Pons (tissue), 1 donor: ENCODE measurements around the gene TVP23C.
"Not testable (repeated sequence)": the region's sequence is repeated elsewhere in the genome, so short reads cannot be mapped to it uniquely, and the experiment has no call there.

Source experiments
- DNase-seq: peaks from one replicate; pipeline ENCODE4 v3.0.0-alpha.2; 2016; ENCODE audit warnings: low spot score

Gene TVP23C

GRCh38 chr17:15526292-15527218 lies 36.7 kb downstream of the TVP23C start:
- peak; percentile 92 for DNase-seq

GRCh38 chr17:15524990-15525985 lies 38.0 kb downstream of the TVP23C start:
- not testable (repeated sequence) for DNase-seq

DNA sequence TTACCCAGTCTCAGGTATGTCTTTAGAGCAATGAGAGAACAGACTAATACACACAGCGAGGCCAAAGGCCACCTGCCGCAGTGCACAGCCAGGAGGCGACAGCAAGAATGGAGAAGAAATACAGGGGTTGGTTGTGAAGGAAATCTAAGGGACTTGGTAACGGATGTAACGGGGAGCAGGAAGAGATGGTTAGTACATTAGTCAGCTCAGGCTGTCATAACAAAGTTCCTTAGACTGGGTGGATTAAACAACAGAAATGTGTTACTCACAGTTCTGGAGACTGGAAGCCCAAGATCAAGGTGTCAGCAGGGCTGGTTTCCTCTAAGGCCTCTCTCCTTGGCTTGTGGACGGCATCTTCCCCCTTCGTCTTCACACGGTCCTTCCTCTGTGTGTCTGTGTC lies 47.1 kb downstream of the TVP23C start:
- DNase-seq = no peak

DNA sequence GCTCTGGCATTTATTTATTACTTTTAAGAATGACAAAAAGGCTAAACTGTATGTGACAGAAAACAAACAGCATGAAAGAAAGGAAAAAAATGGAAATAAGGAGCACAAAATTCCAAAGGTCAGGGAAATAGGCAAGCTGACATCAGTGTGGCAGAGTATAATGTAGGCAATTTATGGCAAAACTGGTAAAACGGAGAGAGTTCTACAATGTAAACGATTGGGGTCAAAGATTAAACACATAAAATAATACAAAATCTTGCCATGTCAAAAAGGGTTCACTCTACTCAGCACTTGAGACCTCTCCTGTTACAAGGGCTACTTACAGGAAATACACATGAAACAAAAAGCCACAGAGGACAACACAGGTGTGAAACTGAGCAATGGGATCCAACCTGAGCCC lies 48.8 kb downstream of the TVP23C start:
- DNase-seq = no peak

DNA sequence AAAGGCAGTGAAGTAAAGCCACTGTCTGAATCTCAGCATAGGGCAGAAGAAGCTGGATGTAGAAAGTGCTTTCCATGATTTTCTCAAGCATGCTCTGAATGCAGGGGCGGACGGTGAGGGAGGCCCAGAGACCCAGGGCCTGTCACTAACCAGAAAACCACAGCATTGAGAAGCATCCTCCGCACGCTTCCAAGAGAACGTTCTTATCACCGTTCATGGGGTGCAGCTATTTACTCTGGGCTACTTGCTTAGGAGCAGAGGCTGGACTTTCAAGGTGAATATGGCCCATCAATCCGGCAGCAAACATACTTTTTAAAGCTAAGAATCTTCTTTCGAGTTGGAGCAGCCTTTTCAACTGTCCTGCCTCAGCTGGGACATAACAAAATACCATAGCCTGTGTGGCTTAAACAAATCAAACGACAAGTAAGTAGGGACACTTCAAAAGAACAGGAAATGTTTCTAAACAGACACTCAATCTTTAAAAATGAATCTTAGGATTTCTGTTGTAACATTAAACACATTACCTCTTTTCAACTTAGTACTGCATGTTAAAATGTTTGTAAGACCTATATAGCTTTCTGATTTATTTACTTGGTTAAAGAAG lies 49.3 kb downstream of the TVP23C start:
- no peak for DNase-seq

DNA sequence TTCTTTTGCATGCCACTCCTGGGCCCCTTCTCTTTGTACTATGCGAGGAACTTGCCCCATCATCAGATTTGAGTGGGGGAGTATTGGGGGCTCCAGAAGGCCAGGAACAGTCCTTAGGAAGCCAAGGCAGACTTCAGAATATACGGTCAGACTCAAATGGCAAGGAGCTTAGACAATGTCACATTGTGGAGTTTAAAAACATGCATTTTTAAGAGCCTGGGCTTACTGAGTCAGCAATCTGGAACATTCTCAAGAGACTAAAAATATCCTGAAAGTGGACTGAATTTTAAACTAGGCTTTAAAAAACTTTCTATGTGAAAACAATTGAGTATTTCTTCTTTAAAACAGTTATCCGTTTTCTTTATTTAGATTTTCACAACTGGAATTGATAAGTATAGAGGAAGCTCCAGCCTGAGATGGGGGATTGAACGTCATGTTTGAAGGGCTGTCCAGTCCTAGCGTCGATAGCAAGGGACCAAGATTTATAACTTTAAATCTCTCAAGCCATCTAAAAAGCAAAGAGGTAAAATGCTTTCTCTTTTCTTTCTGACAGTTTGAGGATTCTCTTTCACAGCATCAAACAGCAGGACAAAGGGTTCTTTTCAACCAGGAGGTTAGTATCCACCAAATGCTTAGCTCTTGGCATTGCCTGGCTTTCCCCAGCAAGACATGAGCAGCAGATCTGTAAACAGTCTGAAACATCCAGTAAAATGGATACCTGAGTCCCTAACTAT lies 50.1 kb downstream of the TVP23C start:
- DNase-seq = peak; percentile 93

- DNase-seq = peak; percentile 64
Measured at GRCh38 chr17:15512071-15512709, 51.1 kb downstream of the TVP23C start.

DNA sequence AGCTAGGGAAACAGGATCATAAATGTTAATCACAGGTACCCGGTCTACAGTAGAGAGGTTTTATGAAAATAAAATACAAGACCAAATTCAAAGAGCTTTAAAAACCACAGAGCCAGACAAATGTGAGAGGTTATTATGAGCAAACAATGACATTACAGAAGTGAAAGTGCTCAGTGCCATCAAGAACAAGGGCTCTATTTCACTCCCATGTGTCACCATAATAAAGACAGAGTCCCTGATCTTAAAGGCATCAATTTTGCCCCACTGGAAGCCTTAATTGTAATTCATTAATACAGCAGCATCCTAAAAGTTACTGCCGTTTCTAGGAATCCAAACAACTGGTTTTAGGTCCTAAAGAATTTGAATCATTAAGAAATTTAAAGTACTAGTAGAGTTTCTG lies 52.1 kb downstream of the TVP23C start:
- peak; percentile 89 for DNase-seq

- no peak for DNase-seq
Measured at GRCh38 chr17:15510361-15510760, 52.9 kb downstream of the TVP23C start.

GRCh38 chr17:15509095-15509494 lies 54.2 kb downstream of the TVP23C start:
- DNase-seq = no peak

- no peak for DNase-seq
Measured at GRCh38 chr17:15508466-15508865, 54.8 kb downstream of the TVP23C start.

- DNase-seq = no peak
Measured at GRCh38 chr17:15507896-15508295, 55.4 kb downstream of the TVP23C start.

GRCh38 chr17:15507001-15507400 lies 56.3 kb downstream of the TVP23C start:
- DNase-seq = no peak

DNA sequence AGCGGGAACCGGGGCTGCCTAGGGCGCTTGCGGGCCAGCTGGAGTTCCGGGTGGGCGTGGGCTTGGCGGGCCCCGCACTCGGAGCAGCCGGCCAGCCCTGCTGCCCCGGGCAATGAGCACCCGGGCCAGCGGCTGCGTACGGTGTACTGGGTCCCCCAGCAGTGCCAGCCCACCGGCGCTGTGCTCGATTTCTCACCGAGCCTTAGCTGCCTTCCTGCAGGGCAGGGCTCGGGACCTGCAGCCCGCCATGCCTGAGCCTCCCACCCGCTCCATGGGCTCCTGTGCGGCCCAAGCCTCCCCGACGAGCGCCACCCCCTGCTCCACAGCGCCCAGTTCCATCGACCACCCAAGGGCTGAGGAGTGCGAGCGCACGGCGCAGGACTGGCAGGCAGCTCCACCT lies 57.6 kb downstream of the TVP23C start:
- not testable (repeated sequence) for DNase-seq

GRCh38 chr17:15503731-15504130 lies 59.6 kb downstream of the TVP23C start:
- no peak for DNase-seq

DNA sequence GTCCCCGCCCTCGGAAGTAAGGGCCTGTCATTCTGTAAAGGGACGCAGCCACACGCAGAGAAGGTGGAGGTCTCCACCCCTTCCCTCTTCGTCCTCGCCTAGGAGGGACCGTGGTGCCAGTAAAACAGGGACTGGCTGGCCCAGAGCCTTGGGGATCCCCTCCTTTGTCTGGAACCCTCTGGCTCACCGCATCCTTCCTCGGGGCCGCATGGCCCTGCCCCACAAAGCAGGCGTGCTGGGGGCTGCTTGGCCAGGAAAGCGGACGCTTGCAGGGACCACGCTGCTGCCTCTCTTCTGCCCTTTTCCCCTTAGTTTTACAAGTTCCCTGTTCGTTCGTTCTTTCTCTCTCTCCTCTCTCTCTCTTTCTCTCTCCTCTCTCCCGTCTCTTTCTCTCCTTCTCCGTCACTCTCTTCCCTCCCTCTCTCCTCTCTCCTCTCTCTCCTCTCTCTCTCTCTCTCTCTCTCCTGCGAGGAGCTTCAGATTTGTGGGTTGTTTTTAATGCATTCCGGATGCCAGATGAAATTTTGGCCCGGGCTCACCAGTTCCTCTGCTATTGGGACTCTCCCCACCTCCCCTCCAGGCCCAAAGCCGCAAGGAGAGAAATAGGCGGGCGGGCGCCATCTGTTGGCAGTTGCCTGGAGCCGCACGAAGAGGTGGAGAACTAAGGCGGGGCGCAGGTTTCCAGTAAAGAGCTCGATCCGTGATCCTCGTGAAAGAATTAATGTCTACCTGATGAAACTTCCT lies 60.7 kb downstream of the TVP23C start:
- DNase-seq = peak; percentile 89

GRCh38 chr17:15501793-15502192 lies 61.5 kb downstream of the TVP23C start:
- DNase-seq = no peak

GRCh38 chr17:15501282-15501681 lies 62.0 kb downstream of the TVP23C start:
- DNase-seq = no peak

GRCh38 chr17:15498107-15498506 lies 65.2 kb downstream of the TVP23C start:
- no peak for DNase-seq
